Muscle layer of duodenum (tissue), 2 donors: ENCODE results near the gene SIK1.

Experiments
- H3K27ac ChIP-seq: one replicate; pipeline ENCODE4 v1.7.0; 2013; ENCODE audit warnings: mild to moderate bottlenecking, low read length
- H3K27me3 ChIP-seq: one replicate; pipeline ENCODE4 v1.7.0; 2013; ENCODE audit warnings: low read depth, mild to moderate bottlenecking, control low read depth, low read length
- H3K36me3 ChIP-seq, 2 donors: one replicate each; pipeline ENCODE4 v1.7.0; 2013; ENCODE audit warnings: low read length in 2 of 2, control low read depth in 1 of 2, mild to moderate bottlenecking in 1 of 2; ENCODE audit not compliant: insufficient read depth in 2 of 2, control insufficient read depth in 1 of 2
- H3K4me1 ChIP-seq, 2 donors: one replicate each; pipeline ENCODE4 v1.7.0; 2013; ENCODE audit warnings: low read length in 2 of 2, mild to moderate bottlenecking in 2 of 2, control low read depth in 1 of 2, moderate library complexity in 1 of 2; ENCODE audit not compliant: insufficient read depth in 2 of 2, control insufficient read depth in 1 of 2
- H3K4me3 ChIP-seq, 2 donors: one replicate each; pipeline ENCODE4 v1.7.0; 2013; ENCODE audit warnings: low read length in 2 of 2, low read depth in 1 of 2, mild to moderate bottlenecking in 1 of 2
- H3K9me3 ChIP-seq, 2 donors: one replicate each; pipeline ENCODE4 v1.7.0; 2013; ENCODE audit warnings: low read length in 2 of 2, control low read depth in 1 of 2, mild to moderate bottlenecking in 1 of 2; ENCODE audit not compliant: control insufficient read depth in 1 of 2
- donor health status: healthy.

SIK1 gene

GRCh38 chr21:43369124-43369523 lies 57.8 kb downstream of the SIK1 start:
- H3K9me3 ChIP-seq, result no peaks in the 10 kb centered on the region
- H3K27me3 ChIP-seq, result peaks cover 2% of the 10 kb centered on the region
- H3K4me1 ChIP-seq, result peaks cover 0 to 4% of the 10 kb centered on the region in 2 donors
- H3K27ac ChIP-seq, result no peak overlapping the region
- no peak overlapping the region for H3K4me3 ChIP-seq
- H3K36me3 ChIP-seq, result no peaks in the 10 kb centered on the region

DNA sequence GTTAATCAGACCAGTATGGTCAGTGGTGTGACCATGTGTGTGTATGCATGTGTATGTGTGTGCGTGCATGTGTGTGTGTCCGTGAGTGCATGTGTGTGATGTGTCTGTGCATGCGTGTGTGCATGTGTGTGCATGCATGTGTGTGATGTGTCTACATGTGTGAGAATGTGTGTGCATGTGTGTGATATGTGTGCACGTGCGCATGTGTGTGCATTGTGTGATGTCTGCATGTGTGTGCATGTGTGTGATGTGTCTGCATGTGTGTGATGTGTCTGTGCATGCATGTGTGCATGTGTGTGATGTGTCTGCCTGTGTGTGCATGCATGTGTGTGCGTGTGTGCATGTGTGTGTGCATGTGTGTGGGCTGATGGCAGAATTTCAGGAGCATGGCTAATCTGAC lies 58.2 kb downstream of the SIK1 start:
- H3K9me3 ChIP-seq, result no peaks in the 10 kb centered on the region
- peaks cover 0 to 4% of the 10 kb centered on the region in 2 donors for H3K4me1 ChIP-seq
- no peak overlapping the region for H3K27ac ChIP-seq
- no peak overlapping the region for H3K4me3 ChIP-seq
- H3K27me3 ChIP-seq, result peaks cover 3% of the 10 kb centered on the region
- H3K36me3 ChIP-seq, result no peaks in the 10 kb centered on the region

DNA sequence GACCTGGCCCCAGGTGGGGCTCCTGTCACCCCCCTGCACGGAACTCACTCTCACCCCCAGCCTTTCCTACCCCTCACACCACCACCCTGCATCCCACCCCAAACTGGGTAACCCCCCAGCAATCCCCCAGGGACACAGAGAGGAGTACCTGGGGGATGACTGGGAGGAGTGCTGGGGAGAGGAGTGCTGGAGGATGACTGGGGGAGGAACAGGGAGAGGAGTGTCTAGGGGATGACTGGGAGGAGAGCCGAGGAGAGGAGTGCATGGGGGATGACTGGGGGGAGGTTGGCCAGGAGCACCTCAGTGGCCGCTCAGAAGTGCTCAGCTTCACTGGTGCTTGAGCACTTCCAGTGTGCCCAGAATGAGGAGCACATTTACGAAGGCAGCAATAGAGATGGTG lies 59.1 kb downstream of the SIK1 start:
- Histone ChIP-seq H3K27me3 (peaks cover 3% of the 10 kb centered on the region), H3K4me3 (no peak overlapping the region), H3K4me1 (peaks cover 0 to 4% of the 10 kb centered on the region in 2 donors), H3K9me3 (no peaks in the 10 kb centered on the region), H3K36me3 (no peaks in the 10 kb centered on the region), H3K27ac (no peak overlapping the region)

DNA sequence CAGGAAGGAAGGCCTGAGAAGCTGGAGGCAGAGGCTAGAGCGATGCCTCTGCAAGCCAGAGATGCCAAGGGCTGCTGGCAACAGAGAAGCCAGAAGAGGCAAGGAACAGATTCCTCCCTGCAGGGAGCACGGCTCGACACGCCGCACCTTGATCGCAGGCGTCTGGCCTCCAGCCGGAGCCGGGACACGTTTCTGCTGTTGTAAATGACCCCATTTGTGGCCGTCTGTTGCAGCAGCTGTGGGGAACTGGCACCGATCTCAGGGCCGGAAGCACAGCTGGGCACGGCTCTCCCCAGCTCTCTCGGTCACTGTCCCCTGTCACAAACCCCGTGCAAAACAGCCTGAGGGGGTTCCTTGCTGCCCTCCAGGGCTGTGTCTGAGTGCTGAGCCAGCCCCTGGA lies 59.6 kb downstream of the SIK1 start:
- Histone ChIP-seq H3K9me3 (no peaks in the 10 kb centered on the region), H3K4me3 (no peak overlapping the region), H3K27ac (no peak overlapping the region), H3K36me3 (no peaks in the 10 kb centered on the region), H3K27me3 (peaks cover 3% of the 10 kb centered on the region), H3K4me1 (peaks cover 0 to 9% of the 10 kb centered on the region in 2 donors)

- Histone ChIP-seq H3K27ac (no peak overlapping the region), H3K4me3 (no peak overlapping the region), H3K4me1 (peaks cover 0 to 9% of the 10 kb centered on the region in 2 donors), H3K27me3 (peaks cover 3% of the 10 kb centered on the region), H3K9me3 (no peaks in the 10 kb centered on the region), H3K36me3 (no peaks in the 10 kb centered on the region)
These were observed 60.3 kb downstream of the SIK1 start for GRCh38 chr21:43366656-43367055.

DNA sequence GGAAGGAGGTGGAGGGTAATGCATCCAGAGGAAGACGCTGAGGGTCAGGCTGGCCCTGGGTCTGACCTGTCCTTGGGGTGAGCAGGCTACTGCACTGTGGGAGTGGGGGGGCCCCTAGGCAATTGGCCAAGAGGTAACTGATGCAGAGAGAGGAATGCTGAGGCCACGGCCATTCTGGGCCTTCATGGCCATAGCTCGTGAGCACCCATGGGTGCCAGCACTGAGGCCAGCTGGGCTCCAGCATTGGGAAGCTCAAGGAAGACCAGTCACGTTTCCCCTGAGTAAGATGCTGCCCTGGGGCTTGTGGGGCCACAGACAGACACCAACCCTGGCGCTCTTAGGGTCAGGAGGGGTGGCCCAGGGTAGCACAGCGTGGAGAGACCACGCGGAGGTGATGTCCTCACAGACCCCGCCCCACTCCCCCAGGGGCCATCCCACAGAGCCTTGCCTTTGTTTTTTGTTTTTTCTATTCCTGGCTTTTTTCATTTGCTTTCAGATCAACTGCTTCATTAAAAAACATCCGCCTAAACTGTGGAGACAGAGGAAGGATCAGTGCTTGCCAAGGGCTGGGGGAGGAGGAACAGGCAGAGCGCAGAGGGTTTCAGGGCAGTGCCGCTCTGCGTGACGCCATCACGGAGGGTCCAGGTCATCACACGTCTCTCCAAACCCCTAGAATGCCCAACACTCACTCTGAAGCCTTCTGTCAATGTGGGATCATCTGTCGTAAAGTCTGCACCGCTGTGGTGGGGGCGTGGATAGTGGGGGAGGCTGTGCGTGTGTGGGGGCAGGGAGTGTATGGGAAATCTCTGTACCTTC lies 61.1 kb downstream of the SIK1 start:
- Histone ChIP-seq H3K4me1 (peaks cover 0 to 10% of the 10 kb centered on the region in 2 donors), H3K4me3 (no peak overlapping the region), H3K36me3 (no peaks in the 10 kb centered on the region), H3K9me3 (no peaks in the 10 kb centered on the region), H3K27me3 (peaks cover 3% of the 10 kb centered on the region), H3K27ac (no peak overlapping the region)

GRCh38 chr21:43364851-43365424 lies 62.0 kb downstream of the SIK1 start:
- Histone ChIP-seq H3K27me3 (peaks cover 3% of the 10 kb centered on the region), H3K4me1 (peaks cover 0 to 13% of the 10 kb centered on the region in 2 donors), H3K27ac (no peak overlapping the region), H3K9me3 (no peaks in the 10 kb centered on the region), H3K36me3 (no peaks in the 10 kb centered on the region), H3K4me3 (no peak overlapping the region)
